HFFc6 (cell line): ENCODE measurements around the gene TSPAN3. TPM values are rescaled to one million over a fixed set of nuclear protein-coding genes. Genes with fewer than 3 reads are reported as not detected.

Experiments
- DNase-seq: peaks from one replicate; pipeline ENCODE4 v3.0.0-alpha.2; 2018
- H3K27ac Mint-ChIP-seq: 2 replicates; pipeline ENCODE4 v1.8.0; 2020; ENCODE audit warnings: mild to moderate bottlenecking, mixed read lengths
- H3K27me3 Mint-ChIP-seq: 2 replicates; pipeline ENCODE4 v1.8.0; 2021; ENCODE audit warnings: mild to moderate bottlenecking, moderate library complexity, mixed read lengths; ENCODE audit not compliant: insufficient read depth
- H3K36me3 Mint-ChIP-seq: 2 replicates; pipeline ENCODE4 v1.8.0; 2021; ENCODE audit warnings: low read depth, mixed read lengths
- H3K4me1 Mint-ChIP-seq: 2 replicates; pipeline ENCODE4 v1.8.0; 2020; ENCODE audit warnings: low read depth, mixed read lengths
- H3K4me3 Mint-ChIP-seq: 2 replicates; pipeline ENCODE4 v1.8.0; 2020; ENCODE audit warnings: mild to moderate bottlenecking, moderate library complexity, mixed read lengths
- H3K9me3 Mint-ChIP-seq: 2 replicates; pipeline ENCODE4 v1.8.0; 2020; ENCODE audit warnings: mild to moderate bottlenecking, mixed read lengths
- CTCF ChIP-seq: fragments of 200-600 bp; sonication (generic); IDR thresholded peaks from 2 replicates; pipeline ENCODE4 v1.5.0; 2021; ENCODE audit warnings: antibody characterized with exemption, mild to moderate bottlenecking
- total RNA-seq, 6 experiments: library from RNA; stranded (reverse); fragmentation: NEBNext Ultra II Directional; extraction: Animal tissue kit (Norgen Biotek cat#: 25700); gene quantifications; 2 replicates in 1 of 6; 3 replicates in 5 of 6; pipeline ENCODE4 v1.2.3, GENCODE V29; 2021

The TSPAN3 gene
- total RNA-seq, 6 experiments from 2014 or later = 153 to 222 (median 183) TPM

- DNase-seq = no peak
- no peak for TF ChIP-seq CTCF
- Mint-ChIP-seq H3K9me3 (no peaks in the 10 kb centered on the region), H3K4me3 (no peak overlapping the region), H3K4me1 (peaks cover 87% of the 10 kb centered on the region), H3K27me3 (no peaks in the 10 kb centered on the region), H3K36me3 (no peaks in the 10 kb centered on the region), H3K27ac (no peak overlapping the region)
These were observed 7.7 kb downstream of the TSPAN3 start for GRCh38 chr15:77063249-77063648.

GRCh38 chr15:77060546-77060945 lies 10.4 kb downstream of the TSPAN3 start:
- TF ChIP-seq CTCF = no peak
- Mint-ChIP-seq H3K36me3 (no peaks in the 10 kb centered on the region), H3K27ac (peak overlapping the region; percentile 57), H3K4me3 (no peak overlapping the region), H3K27me3 (no peaks in the 10 kb centered on the region), H3K4me1 (peaks cover 82% of the 10 kb centered on the region), H3K9me3 (no peaks in the 10 kb centered on the region)
- DNase-seq = peak; percentile 25

- no peak for DNase-seq
- Mint-ChIP-seq H3K27me3 (no peaks in the 10 kb centered on the region), H3K27ac (peak overlapping the region; percentile 23; the same call in 1 of the 2 replicates), H3K4me1 (peaks cover 77% of the 10 kb centered on the region), H3K9me3 (no peaks in the 10 kb centered on the region), H3K36me3 (no peaks in the 10 kb centered on the region), H3K4me3 (no peak overlapping the region)
- TF ChIP-seq CTCF = no peak
These were observed 11.0 kb downstream of the TSPAN3 start for GRCh38 chr15:77059786-77060361.

- H3K4me3 Mint-ChIP-seq = no peak overlapping the region
- no peaks in the 10 kb centered on the region for H3K9me3 Mint-ChIP-seq
- peaks cover 8% of the 10 kb centered on the region for H3K36me3 Mint-ChIP-seq
- H3K4me1 Mint-ChIP-seq = peaks cover 71% of the 10 kb centered on the region
- TF ChIP-seq CTCF = no peak
- no peak overlapping the region for H3K27ac Mint-ChIP-seq
- no peak for DNase-seq
- no peaks in the 10 kb centered on the region; the same call in 1 of the 2 replicates for H3K27me3 Mint-ChIP-seq
These were observed 12.4 kb downstream of the TSPAN3 start for GRCh38 chr15:77058468-77058867.

- H3K27ac Mint-ChIP-seq = no peak overlapping the region
These were observed 13.2 kb downstream of the TSPAN3 start for GRCh38 chr15:77057685-77058084.

More at GRCh38 chr15:77057685-77058084, 13.2 kb downstream of the TSPAN3 start:
- H3K9me3 Mint-ChIP-seq = no peaks in the 10 kb centered on the region
- H3K4me3 Mint-ChIP-seq = no peak overlapping the region
- DNase-seq = no peak
- TF ChIP-seq CTCF = no peak
- H3K27me3 Mint-ChIP-seq = no peaks in the 10 kb centered on the region; the same call in 1 of the 2 replicates
- peaks cover 9% of the 10 kb centered on the region for H3K36me3 Mint-ChIP-seq
- H3K4me1 Mint-ChIP-seq = peaks cover 67% of the 10 kb centered on the region
